Transverse colon (tissue), 4 donors: ENCODE results near the gene IBTK.

Experiments used
- EP300 ChIP-seq: sonication (generic); formaldehyde crosslinking; IDR thresholded peaks from one replicate; pipeline ENCODE4 v1.6.1; 2017; ENCODE audit warnings: antibody characterized with exemption, low read depth
- POLR2A ChIP-seq: fragments of 450-650 bp; IDR thresholded peaks from one replicate; pipeline ENCODE4 v1.6.1; 2016; ENCODE audit warnings: antibody characterized with exemption, mild to moderate bottlenecking, moderate library complexity
- POLR2AphosphoS5 ChIP-seq, 3 donors: sonication (generic); formaldehyde crosslinking; IDR thresholded peaks; one replicate each; pipeline ENCODE4 v1.6.1; 2016; ENCODE audit warnings: antibody characterized with exemption in 3 of 3
- TF ChIP-seq, protein P1 (sequence below), 5 experiments: fragments of 200-600 bp in 3 of 5; fragments of 450-650 bp in 2 of 5; sonication (generic) in 3 of 5; IDR thresholded peaks; 1 replicate in 2 of 5; 2 replicates in 3 of 5; pipeline ENCODE4 v1.5.1; 2016 to 2017; ENCODE audit warnings: antibody characterized with exemption in 5 of 5, inconsistent platforms in 3 of 5, mild to moderate bottlenecking in 2 of 5, moderate library complexity in 1 of 5

DNA sequence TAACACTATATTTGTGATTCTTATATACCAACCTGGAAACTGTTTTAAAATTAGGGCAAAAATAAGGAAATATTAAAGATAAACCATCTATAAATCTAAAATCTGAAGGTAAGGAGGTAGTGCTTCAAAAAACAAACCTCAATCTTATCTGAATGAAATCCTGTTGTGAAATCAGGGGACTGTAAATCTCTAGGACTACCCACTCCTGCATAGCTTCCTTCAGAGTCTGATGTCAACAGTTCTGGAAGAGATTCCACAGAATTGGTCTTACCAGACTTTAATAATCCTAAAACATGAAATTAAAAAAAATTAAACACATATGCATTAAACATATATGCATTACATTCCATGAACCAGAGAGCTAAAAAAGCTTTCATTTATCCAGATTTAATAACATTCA, 51.4 kb downstream of the IBTK start:
- TF ChIP-seq, protein P1, sequence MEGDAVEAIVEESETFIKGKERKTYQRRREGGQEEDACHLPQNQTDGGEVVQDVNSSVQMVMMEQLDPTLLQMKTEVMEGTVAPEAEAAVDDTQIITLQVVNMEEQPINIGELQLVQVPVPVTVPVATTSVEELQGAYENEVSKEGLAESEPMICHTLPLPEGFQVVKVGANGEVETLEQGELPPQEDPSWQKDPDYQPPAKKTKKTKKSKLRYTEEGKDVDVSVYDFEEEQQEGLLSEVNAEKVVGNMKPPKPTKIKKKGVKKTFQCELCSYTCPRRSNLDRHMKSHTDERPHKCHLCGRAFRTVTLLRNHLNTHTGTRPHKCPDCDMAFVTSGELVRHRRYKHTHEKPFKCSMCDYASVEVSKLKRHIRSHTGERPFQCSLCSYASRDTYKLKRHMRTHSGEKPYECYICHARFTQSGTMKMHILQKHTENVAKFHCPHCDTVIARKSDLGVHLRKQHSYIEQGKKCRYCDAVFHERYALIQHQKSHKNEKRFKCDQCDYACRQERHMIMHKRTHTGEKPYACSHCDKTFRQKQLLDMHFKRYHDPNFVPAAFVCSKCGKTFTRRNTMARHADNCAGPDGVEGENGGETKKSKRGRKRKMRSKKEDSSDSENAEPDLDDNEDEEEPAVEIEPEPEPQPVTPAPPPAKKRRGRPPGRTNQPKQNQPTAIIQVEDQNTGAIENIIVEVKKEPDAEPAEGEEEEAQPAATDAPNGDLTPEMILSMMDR (IDR thresholded peaks at IDR 0.05): no peak
- TF ChIP-seq POLR2A (no peak), POLR2AphosphoS5 (IDR thresholded peaks at IDR 0.05) (no peak), EP300 (no peak)
